NCI-H1930 (cell line): Measurements from ENCODE around the gene KCNIP4.

Source experiments
- DNase-seq, 2 experiments: peaks; one replicate each; lab custom pipeline; 2025; lab: John Stamatoyannopoulos, UW

Gene KCNIP4

DNA sequence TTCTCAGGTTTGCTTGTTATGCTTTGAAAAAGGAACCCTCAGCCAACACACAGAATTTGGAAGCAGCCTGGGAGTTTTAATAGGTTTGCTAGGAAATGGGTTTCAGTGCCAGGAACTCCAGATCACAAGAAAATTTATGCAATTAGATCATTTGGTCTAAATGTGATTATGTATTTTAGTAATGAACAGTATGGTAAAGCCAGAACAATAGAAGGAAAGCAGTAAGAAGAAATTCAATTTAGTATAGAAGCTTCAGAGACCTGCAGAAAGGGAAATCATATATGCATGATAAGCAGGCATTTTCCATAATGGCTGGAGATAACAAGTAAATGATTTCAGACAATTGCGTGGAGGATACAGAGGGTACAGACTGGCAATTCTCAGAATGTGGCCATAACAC lies 184.7 kb downstream of the KCNIP4 start:
- DNase-seq: no peak

DNA sequence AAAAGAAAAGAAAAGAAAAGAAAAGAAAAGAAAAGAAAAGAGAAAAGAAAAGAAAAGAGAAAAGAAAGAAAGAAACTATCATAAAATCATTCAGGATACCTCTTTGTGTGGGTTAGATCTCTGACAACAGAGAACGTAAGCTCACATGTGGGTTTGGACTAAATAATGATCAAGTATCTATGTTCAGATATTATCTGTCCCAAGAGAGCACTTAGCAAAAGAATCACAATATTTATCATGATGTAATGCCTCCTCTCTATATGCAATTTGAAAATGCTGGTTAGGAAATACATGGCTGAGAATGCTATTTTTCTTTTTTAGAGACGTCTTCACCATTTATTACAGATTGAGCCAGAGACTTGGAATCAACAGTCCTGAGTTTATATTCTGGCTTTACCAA lies 191.3 kb downstream of the KCNIP4 start:
- DNase-seq: no peak

DNA sequence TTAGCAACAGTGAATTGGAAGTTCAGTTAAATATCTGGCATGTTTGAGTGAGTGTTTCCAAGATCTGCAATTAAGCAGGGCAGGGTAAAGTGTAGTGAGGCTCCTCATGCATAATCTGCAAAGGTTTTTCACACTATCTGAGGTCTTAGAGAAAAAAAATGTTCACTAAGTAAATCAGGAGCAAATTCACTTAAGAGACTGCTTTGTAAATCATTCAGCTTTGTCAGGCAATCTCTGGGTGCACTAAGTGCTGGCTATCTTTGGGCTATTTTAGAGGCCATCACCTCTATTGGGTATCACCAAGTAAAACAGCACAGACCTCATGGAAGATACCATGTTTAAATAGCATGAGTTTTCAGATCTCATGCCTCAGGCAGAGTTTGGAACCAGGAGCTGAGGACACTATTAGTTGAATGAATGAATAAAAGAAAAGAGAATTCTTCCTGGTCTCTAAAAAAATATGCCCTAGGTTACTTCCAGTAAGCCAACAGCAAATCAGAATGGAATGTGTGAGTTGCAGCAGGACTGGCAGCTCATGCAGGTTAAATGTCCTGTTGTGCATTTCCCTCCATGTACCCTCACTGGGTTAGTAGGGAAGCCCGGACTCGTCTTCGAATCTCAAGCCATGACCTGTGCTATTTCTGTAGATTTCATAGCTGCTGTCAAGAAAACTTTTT lies 195.3 kb downstream of the KCNIP4 start:
- no peak for DNase-seq

DNA sequence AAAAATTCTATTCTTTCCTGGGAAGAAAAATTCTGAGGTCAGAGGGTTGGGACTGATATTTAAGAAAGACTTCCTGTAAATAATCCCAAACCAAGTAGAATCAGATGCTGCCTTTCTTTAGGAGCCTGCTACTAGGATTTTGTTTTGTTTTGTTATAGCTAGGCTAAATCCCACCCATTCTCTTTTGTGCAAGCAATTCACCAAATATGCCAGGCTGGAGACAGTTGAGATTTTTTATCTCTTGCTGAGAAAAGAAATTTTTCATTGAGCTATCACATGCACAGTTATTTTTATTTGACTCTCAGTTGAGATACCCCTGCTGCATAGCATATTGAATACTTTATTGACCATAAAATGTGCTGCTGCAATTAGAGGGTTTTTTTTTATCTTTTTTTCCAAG lies 196.0 kb downstream of the KCNIP4 start:
- DNase-seq: no peak

DNA sequence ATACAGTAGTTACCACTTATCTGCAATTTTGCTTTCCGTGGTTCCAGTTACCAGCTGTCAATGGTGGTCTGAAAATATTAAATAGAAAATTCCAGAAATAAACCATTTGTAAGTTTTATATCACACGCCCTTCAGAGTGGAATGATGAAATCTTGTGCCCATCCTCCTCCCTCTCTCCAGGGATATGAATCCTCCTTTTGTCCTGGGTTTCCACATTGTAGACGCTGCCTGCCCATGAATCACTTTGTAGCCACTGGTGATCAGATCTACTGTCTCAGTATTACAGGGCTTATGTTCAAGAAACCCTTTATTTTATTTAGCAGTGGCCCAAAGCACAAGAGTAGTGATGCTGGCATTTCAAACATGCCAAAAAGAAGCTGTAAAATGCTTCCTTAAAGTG lies 198.6 kb downstream of the KCNIP4 start:
- DNase-seq: no peak

DNA sequence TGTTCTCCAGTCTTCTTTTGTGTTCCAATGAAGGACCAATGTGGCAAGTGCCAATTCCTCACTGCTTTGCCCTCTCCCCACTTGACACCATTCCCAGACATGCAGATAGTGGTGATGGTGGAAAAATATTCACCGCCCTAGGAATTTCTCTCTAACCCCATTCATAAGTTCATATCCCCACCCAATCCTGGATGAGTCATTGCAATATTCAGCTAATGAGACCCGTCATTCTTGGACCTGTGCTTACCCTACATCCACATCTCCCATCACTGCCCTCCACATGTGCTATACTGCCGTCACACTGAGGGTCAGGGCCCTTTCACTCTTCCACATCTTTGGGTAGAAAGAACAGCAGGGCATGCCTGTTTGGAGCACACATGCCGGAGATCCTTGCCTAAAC lies 199.2 kb downstream of the KCNIP4 start:
- DNase-seq: no peak

DNA sequence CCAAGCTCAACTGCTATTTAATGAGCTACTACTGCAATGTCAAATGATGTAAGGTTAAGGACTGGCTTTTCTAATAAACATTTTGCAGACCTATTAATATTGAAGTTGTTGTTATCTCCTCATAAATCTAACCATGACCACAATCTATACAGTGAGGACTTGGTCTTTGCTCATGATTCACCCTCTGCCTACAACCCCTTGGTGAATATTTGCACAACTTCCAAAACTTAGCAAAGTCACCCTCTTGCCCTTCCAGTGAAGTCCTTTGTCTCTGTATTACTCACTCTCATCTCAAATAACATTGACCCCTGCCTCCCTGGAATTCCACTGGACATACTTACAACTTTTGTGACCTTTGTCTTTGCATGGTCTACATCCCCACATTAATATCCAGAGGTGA lies 204.5 kb downstream of the KCNIP4 start:
- DNase-seq: no peak

DNA sequence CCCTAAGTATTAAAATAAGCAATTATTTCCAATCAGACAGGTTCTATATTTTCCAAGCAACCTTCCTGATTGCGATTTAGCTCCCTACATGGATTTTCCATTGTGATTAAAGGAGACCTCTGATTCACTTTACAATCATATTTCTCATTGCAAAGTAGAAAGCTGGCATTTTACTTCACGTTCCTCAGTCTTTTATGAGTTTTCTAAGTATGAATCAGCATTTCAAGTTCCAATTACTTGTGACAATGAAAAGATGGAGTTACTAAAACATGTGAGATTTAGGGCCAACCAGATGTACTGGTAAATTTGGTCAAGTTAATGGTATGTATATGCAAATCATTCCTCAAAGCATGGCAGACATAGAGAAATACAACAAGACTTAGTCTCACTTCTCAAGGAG lies 206.2 kb downstream of the KCNIP4 start:
- no peak for DNase-seq

DNA sequence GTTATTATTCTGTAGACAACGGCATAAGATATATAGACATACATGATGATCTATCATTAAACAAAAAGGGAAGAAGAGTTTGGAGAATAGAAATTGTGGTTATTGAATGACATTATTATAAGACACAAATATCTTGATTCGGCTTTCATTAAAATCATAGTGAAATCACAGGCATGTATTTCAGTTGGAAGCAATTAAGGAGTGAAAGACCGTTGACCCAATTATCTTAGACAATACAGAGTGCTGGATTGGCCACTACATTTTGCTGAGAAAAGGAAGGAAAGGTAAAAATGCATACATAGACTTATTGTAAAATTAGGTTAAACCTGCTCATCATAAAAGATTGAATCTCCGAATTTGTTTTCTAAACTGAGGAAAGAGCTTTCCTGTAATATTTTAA lies 209.8 kb downstream of the KCNIP4 start:
- DNase-seq: no peak

DNA sequence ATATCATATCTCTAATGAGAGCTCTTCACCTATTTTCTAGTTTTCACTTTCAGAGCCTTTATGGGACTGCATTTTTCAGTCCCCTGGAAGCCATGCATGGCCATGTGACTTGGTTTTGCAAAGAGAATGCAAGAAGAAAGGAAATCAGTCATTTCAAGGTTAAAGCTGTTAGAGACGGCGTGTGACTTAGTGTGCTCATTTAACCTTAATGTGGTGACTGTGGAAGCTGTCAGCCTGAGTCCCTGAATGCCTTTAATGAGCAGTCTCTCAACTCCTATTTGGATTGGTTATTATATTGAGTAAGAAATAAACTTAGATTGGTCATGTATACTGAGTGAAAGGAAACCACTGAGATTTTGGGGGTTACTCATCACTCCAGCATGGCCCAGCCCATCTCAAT lies 212.7 kb downstream of the KCNIP4 start:
- DNase-seq: no peak

DNA sequence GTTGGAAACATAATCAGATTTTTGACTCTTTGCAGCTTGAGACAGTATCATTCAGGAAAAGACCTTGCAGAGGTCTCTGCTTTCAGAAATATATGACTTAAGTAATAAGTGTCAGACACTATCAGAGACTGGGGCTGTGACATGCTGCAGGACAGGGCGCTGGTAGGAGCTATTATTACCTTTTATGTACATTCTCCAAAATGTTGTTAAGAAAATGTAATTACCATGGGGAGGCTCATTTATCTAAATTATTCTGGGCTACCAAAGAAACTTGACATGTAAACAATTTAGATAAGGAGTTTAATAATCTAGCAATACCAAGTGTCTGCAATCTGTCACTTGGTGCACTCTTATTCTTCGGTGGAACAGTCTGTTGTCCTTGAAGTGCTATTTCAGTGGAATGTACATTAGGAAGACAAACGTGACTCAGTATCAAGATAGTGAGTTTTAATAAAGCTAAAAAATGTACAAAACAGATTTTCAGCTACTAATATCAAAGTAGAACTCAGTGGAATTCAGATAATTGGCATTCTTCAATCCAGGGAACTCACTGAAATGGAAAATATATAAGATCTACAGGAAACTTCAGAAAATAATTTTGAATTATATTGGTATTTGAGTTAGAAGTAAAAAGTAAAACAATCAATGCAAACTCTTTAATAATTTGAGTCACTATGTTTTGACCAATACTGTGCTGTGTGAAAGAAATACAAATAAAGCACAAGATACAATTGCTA lies 214.5 kb downstream of the KCNIP4 start:
- DNase-seq: no peak

DNA sequence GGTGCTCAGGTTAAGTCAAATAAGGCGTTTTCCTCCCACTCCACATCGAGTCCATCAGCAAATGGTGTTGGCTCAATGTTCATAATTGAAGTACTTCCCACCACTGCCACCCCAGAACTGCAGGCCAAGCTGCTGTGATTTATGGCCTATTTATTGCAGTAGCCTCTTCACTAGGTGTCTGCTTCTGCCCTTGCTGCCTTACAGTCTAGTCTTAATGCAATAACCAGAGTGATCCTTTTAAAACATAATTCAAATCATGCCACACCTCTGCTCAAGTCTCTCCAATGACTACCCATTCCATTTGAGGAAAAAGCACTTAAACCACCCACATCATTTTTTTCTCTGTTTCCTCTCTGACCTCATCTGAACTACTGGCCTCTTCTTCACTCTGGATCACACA lies 220.3 kb downstream of the KCNIP4 start:
- DNase-seq: no peak

DNA sequence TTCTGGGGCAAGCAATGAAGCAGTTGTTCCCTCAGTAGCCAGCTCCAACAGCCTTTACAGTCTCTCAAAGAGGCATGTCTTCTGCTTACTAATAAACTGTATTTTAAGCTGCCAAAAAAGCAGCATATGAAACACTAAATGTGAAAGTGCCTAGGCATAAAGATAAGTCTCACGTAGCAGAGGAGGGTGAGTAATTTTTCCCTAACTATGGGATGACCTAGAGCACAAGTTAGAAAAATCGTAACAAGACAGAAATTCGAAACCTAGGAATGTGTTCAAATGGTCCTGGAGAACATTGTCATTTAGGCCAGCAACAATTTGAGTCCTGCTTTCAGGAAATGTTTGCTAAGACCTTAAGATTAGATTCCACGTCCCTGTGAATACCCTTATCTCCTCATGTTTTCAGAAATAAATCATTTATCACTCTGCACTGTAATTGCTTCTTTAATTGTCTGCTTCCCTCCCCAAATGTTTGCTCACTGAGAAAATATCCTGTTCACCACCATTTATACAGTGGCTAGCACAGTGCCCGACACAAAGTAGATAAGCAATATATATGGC lies 222.2 kb downstream of the KCNIP4 start:
- DNase-seq: no peak

DNA sequence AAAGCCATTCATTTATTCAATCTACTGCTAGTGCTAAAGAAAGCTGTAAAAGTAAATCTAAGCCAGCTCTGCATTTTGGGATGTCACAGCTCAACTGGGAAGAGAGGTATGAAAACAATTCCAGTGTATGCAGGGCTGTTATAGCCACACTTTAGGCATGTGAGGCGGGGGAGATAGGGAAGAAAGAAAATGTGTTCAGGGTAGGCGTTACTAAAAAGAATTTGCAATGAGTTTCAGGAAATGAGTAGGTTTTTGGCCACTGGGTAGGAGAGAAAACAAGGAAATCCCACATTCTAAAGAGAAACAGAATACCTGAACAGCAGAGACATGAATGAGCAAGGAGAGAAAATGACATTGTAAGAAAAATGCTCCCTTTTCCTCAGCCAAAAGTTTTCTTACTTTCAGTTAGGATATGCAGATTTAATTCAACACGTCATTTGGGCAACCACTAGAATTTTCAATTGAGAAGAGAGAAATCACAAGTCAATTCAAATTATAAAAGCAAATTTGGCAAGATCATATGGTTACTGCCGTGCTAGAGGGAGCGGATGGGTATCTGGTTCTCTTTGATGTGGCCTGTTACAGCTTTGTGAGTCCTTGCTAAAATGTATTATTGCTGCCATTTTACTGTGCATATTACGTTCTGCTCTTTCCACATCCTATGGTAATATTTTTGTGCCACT lies 226.3 kb downstream of the KCNIP4 start:
- no peak for DNase-seq

DNA sequence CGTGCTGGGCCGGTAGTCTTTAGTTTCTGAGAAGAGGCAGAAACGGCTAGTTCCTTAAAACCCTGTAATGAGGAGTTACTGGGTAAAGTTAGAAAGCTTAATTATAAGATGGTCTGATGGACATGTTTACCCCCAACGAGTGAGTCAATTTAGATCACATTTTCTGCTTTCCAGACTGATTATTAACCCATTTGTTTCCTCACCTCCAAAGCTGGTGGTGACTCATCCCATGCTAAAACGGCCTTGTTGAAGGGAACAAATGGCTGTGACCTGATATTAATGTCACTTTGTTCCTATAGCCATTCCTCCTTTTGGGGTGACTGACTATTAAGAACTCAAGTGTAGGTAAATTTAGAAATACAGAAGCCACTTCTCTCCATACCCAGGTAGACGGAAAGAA lies 232.0 kb downstream of the KCNIP4 start:
- DNase-seq: no peak

DNA sequence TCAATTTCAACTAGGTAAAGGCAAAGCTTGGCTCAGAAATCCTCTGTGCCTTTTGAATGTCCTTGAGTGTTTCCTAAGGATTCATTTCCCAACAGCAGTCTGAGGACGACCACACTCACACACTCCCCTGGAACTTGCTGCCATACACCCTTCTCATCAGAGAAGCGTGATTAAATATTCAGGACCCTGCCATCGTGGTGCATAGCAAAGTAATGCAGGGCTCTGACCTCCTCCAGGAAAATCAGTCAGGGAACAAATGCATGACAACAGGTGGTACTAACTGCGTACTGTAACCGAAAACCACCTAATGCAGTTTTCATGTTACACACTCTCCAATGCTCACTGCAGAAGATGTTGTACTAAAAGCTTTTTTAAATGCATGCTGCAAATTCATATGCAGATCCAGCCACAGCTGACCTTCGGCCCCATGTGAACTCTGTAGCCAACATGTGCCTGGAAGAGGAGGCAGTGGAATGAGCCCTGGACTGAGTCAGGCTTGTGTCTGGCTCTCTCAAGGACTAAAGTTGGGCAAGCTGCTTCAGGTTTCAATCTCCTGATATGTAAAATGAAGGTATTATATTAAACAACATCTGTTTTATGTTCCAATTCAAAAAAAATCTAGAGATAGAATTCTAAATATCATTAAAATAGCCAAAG lies 238.3 kb downstream of the KCNIP4 start:
- no peak for DNase-seq

DNA sequence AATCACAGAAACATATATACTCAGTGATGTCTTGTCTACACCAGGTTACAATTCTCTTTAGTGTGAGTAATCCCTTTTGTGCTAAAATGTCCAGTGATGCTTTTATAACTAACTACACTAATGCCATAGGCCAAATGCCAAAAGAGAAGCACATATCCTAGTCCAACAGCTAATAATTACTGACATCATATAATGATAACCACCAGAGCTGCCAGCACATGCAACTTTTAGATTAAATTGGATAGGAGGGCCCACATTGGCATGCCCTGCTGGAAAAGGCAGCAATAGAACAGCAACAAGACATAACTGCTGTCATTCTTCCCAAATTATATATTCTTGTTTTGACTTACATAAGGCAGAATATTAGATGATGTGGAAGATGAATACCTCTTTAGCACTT lies 238.8 kb downstream of the KCNIP4 start:
- DNase-seq: no peak

DNA sequence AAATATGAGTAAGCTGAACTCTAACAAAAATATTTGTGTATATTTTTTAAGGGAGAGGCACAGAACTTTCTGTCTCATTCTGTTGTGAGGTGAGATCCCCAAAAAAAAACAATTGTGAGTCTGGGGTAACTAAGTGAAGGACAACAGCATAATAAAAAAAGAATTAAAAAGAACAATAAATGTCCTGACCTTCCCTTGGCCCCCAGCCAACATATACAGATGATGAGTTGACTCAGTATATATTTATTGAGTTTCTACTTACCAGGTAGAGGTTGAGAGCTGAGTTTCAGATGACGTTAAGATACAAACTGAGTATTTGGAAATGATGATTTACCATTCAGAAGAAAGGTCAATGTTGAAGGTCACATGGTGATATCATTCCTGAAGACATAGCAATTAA lies 239.5 kb downstream of the KCNIP4 start:
- no peak for DNase-seq

DNA sequence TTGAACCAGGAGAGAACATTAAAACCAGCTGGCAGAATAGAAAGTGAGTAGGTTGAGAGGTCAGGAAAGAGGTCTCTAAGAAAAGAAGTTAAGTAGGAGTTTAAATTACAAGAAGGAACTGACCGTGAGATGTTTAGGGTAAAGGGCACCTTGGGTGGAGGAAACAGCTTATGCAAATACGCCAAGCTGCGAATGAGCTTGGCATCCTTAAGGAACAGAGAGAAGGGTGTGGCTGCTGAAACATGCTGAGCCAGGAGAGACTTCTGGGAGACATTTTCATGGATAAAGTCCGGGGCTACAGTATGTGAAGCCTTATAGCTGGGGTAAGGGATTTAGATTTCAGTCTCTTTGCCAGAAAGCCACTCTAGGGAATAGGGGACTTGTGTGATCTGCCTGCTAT lies 249.1 kb downstream of the KCNIP4 start:
- no peak for DNase-seq

DNA sequence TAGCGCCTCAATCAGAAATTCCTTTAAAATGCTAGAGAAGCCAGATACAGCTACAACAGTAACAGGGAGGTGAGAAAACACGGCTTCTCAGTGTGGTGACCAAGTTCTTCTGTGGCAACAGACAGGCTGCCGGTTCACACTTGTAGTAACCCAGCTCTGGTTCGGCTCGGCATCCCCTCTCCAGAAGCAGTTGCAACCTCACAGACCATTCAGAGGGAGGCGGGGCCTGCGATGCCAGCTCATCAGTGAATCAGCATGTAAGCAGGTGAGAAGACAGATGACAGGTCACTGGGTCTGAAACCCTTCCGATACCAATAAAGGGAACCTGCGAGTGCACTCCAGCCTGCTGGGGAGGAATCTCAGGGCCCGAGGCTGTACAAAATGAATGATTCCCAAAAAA lies 251.0 kb downstream of the KCNIP4 start:
- DNase-seq: no peak

DNA sequence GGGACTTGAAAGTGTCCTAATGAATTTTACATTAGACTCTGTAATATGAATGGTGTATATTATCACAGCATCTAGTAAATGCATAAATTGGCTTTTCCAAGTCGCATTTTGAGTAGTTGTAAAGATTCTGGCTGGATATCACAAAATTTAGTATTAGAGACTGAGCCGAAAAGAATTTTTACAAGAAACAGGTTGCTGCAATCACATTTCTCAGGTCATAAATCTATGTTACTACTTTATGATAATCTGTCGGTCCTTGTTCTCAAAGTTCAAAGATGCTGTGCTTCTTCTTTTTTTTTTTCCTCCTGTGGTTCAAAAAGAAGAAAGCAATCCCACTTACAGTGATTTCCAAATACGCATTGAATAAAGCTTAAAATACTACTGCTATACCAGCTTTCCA lies 253.4 kb downstream of the KCNIP4 start:
- no peak for DNase-seq

DNA sequence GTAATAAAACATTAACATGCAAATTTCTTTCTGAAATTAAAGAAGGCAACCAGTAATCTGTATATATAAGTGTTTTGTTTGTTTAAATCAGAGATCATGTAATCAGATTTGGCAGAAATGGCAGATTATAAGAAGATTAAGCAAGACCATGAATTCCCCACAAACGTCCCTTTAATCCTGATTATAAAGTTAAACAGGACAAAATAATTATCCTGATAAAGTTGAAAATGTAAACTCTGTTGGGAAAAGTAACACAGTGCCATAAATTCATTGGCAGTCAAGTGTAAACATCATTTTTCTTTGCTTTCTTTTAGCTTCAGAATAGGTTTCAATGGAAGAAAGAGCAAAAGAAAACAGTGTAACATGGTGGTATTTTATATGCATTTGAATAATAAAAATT lies 256.3 kb downstream of the KCNIP4 start:
- DNase-seq: no peak
